HepG2 (cell line): ENCODE data around the gene MTSS2. TPM values are rescaled to one million over a fixed set of nuclear protein-coding genes. Genes with fewer than 3 reads are reported as not detected.

Experiments
- BRF2 ChIP-seq: sonication (generic); formaldehyde crosslinking; IDR thresholded peaks from 2 replicates; pipeline ENCODE4 v1.8.1; 2022; ENCODE audit warnings: mild to moderate bottlenecking, missing genetic modification reagents
- CCAR2 ChIP-seq: fragments of 200-400 bp; formaldehyde crosslinking; optimal IDR thresholded peaks from 2 replicates; pipeline ENCODE3; 2018; ENCODE audit warnings: low read depth, mild to moderate bottlenecking, low read length, moderate library complexity
- CHD4 ChIP-seq: fragments of 200-600 bp; sonication (generic); IDR thresholded peaks from 2 replicates; pipeline ENCODE4 v1.7.0; 2017; ENCODE audit warnings: mild to moderate bottlenecking, low read length, borderline replicate concordance
- FOXO1 ChIP-seq: sonication (generic); formaldehyde crosslinking; IDR thresholded peaks from 2 replicates; pipeline ENCODE4 v1.4.0; 2020; ENCODE audit warnings: missing genetic modification reagents
- HMG20A ChIP-seq: IDR thresholded peaks from 2 replicates; pipeline ENCODE4 v1.6.1; 2016; ENCODE audit warnings: borderline replicate concordance
- ISX ChIP-seq: sonication (generic); formaldehyde crosslinking; conservative IDR thresholded peaks from 2 replicates; pipeline ENCODE4 v1.5.0; 2020; ENCODE audit warnings: missing genetic modification reagents
- NCOR1 ChIP-seq: fragments of 200-600 bp; sonication (generic); IDR thresholded peaks from 2 replicates; pipeline ENCODE4 v1.7.0; 2017; ENCODE audit warnings: antibody characterized with exemption, low read length, borderline replicate concordance
- POLR2G ChIP-seq: fragments of 200-400 bp; formaldehyde crosslinking; IDR thresholded peaks from 2 replicates; pipeline ENCODE4 v1.6.1; 2018; ENCODE audit warnings: mild to moderate bottlenecking, low read depth, low read length, moderate library complexity
- PRPF4 ChIP-seq: fragments of 200-400 bp; formaldehyde crosslinking; IDR thresholded peaks from 2 replicates; pipeline ENCODE4 v1.6.1; 2016; ENCODE audit warnings: low read length, low read depth; ENCODE audit not compliant: poor library complexity, severe bottlenecking
- RBM39 ChIP-seq: fragments of 200-400 bp; formaldehyde crosslinking; IDR thresholded peaks from one replicate; pipeline ENCODE4 v1.6.1; 2018; ENCODE audit warnings: antibody characterized with exemption, mild to moderate bottlenecking, low read depth, low read length; ENCODE audit not compliant: poor library complexity, severe bottlenecking
- SALL1 ChIP-seq: sonication (generic); formaldehyde crosslinking; IDR thresholded peaks from 2 replicates; pipeline ENCODE4 v1.8.0; 2022; ENCODE audit warnings: mild to moderate bottlenecking, missing genetic modification reagents
- SAP130 ChIP-seq: IDR thresholded peaks from 2 replicates; pipeline ENCODE4 v1.6.1; 2016; ENCODE audit warnings: low read depth
- SIX4 ChIP-seq: sonication (generic); formaldehyde crosslinking; IDR thresholded peaks from 2 replicates; pipeline ENCODE4 v1.4.0; 2020; ENCODE audit warnings: missing genetic modification reagents
- TOE1 ChIP-seq: sonication (generic); formaldehyde crosslinking; IDR thresholded peaks from 2 replicates; pipeline ENCODE4 v1.4.0; 2020; ENCODE audit warnings: mild to moderate bottlenecking, missing genetic modification reagents
- ZNF225 ChIP-seq: sonication (generic); formaldehyde crosslinking; IDR thresholded peaks from 2 replicates; pipeline ENCODE4 v1.4.0; 2020; ENCODE audit warnings: mild to moderate bottlenecking, missing genetic modification reagents
- ZNF230 ChIP-seq: sonication (generic); formaldehyde crosslinking; IDR thresholded peaks from 2 replicates; pipeline ENCODE4 v1.4.0; 2020; ENCODE audit warnings: mild to moderate bottlenecking, missing genetic modification reagents
- ZNF367 ChIP-seq: sonication (generic); formaldehyde crosslinking; IDR thresholded peaks from 2 replicates; pipeline ENCODE4 v1.4.0; 2020; ENCODE audit warnings: missing genetic modification reagents, borderline replicate concordance
- ZNF678 ChIP-seq: sonication (generic); formaldehyde crosslinking; IDR thresholded peaks from 2 replicates; pipeline ENCODE4 v1.4.0; 2020; ENCODE audit warnings: mild to moderate bottlenecking, missing genetic modification reagents
- ZNF709 ChIP-seq: sonication (generic); formaldehyde crosslinking; IDR thresholded peaks from 2 replicates; pipeline ENCODE4 v1.5.0; 2020; ENCODE audit warnings: mild to moderate bottlenecking, missing genetic modification reagents
- polyA plus RNA-seq, 8 experiments: library from polyadenylated mRNA; depleted of rRNA in 3 of 8; stranded (reverse) in 7 of 8; unstranded in 1 of 8; fragments of >200 nt; fragmentation: Illumina TruSeq in 4 of 8; extraction: Trizol in 4 of 8; gene quantifications; 2 replicates each; pipeline versions ENCODE4 v1.2.1 to v1.2.3, GENCODE V29; 2011 to 2016; ENCODE audit warnings: low read depth in 4 of 8, missing spikeins in 1 of 8, mixed read lengths in 1 of 8; ENCODE audit not compliant: insufficient read depth in 1 of 8
- total RNA-seq, 5 experiments: library from RNA; depleted of rRNA; stranded (reverse); fragments of >200 nt; fragmentation: Illumina TruSeq; extraction: Trizol; gene quantifications; 2 replicates each; pipeline ENCODE4 v1.2.3, GENCODE V29; 2016; ENCODE audit warnings: low read depth in 1 of 5
- TF ChIP-seq, protein P1 (sequence below): sonication (generic); formaldehyde crosslinking; IDR thresholded peaks from 2 replicates; pipeline ENCODE4 v1.4.0; 2020; ENCODE audit warnings: missing genetic modification reagents
- TF ChIP-seq, protein P2 (sequence below): sonication (generic); formaldehyde crosslinking; IDR thresholded peaks from 2 replicates; pipeline ENCODE4 v1.9.0; 2021; ENCODE audit warnings: missing genetic modification reagents, borderline replicate concordance
- TF ChIP-seq, protein P3 (sequence below): sonication (generic); formaldehyde crosslinking; IDR thresholded peaks from 2 replicates; pipeline ENCODE4 v1.4.0; 2020; ENCODE audit warnings: missing genetic modification reagents

Gene MTSS2
- total and polyA plus RNA-seq, 2 of the 13 experiments (the other 11 are each of a cell fraction or from before 2014, with no cell fraction given) = 132 to 242 TPM

DNA sequence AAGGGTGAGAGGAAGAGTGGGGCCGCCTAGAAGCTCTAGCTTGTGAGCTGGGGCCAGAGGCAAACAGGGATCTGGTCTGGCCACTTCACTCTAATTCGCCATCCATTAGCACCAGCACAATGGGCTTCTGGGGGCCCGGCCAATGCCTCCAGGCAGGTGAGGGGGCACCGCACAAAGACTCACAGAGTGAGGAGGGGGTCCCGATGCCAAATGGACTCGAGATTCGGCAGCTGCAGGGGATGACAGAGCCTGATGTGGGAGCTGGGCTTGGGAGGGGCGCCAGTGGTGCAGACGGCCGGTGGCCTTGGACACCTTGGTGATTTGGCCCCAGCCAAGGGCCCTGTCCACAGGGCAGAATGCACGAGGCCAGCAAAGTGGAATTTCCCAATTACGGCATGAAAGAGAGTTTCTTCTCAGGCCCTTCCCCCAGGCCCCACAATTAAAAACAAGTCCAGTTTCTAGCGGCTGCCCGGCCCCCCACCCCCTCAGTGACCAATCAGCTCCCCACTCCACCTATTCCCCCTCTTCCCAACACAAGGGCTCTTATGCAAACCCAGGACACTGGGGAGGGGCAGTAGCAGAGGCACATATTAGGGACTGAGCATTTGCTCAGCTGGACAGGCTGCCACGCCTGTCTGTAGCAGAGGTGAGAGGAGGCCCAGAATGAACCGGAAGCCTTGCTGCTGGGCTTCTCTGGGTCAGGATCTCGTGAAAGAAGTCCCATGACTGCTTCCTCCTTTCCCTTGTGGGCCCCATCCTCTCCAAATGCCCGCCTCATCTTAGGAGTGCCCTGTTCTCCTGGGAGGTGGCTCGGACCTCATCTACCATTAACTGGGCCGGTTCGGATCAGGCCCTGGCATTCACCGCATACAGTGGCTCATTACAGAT, 39.4 kb upstream of the MTSS2 start (continued):
- TF ChIP-seq, protein P1, sequence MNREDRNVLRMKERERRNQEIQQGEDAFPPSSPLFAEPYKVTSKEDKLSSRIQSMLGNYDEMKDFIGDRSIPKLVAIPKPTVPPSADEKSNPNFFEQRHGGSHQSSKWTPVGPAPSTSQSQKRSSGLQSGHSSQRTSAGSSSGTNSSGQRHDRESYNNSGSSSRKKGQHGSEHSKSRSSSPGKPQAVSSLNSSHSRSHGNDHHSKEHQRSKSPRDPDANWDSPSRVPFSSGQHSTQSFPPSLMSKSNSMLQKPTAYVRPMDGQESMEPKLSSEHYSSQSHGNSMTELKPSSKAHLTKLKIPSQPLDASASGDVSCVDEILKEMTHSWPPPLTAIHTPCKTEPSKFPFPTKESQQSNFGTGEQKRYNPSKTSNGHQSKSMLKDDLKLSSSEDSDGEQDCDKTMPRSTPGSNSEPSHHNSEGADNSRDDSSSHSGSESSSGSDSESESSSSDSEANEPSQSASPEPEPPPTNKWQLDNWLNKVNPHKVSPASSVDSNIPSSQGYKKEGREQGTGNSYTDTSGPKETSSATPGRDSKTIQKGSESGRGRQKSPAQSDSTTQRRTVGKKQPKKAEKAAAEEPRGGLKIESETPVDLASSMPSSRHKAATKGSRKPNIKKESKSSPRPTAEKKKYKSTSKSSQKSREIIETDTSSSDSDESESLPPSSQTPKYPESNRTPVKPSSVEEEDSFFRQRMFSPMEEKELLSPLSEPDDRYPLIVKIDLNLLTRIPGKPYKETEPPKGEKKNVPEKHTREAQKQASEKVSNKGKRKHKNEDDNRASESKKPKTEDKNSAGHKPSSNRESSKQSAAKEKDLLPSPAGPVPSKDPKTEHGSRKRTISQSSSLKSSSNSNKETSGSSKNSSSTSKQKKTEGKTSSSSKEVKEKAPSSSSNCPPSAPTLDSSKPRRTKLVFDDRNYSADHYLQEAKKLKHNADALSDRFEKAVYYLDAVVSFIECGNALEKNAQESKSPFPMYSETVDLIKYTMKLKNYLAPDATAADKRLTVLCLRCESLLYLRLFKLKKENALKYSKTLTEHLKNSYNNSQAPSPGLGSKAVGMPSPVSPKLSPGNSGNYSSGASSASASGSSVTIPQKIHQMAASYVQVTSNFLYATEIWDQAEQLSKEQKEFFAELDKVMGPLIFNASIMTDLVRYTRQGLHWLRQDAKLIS (CRISPR knock-in tag) = peak; percentile 69; the same call in 1 of the 2 replicates
- TF ChIP-seq ZNF367 (CRISPR knock-in tag) = peak; percentile 91
- peak; percentile 89; the same call in 1 of the 2 replicates for TF ChIP-seq CHD4
- TF ChIP-seq TOE1 = peak; percentile 17; the same call in 1 of the 2 replicates
- peak; percentile 83 for TF ChIP-seq RBM39
- TF ChIP-seq SAP130 (CRISPR knock-in tag) = peak; percentile 96
- peak; percentile 93 for TF ChIP-seq POLR2G
- peak; percentile 84 for TF ChIP-seq SIX4 (CRISPR knock-in tag)
- TF ChIP-seq, protein P2, sequence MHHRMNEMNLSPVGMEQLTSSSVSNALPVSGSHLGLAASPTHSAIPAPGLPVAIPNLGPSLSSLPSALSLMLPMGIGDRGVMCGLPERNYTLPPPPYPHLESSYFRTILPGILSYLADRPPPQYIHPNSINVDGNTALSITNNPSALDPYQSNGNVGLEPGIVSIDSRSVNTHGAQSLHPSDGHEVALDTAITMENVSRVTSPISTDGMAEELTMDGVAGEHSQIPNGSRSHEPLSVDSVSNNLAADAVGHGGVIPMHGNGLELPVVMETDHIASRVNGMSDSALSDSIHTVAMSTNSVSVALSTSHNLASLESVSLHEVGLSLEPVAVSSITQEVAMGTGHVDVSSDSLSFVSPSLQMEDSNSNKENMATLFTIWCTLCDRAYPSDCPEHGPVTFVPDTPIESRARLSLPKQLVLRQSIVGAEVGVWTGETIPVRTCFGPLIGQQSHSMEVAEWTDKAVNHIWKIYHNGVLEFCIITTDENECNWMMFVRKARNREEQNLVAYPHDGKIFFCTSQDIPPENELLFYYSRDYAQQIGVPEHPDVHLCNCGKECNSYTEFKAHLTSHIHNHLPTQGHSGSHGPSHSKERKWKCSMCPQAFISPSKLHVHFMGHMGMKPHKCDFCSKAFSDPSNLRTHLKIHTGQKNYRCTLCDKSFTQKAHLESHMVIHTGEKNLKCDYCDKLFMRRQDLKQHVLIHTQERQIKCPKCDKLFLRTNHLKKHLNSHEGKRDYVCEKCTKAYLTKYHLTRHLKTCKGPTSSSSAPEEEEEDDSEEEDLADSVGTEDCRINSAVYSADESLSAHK (CRISPR knock-in tag) = peak; percentile 91; the same call in 1 of the 2 replicates
- TF ChIP-seq FOXO1 (CRISPR knock-in tag) = peak; percentile 87
- 0 out of 2 replicates have a peak, but pooled peaks have one; percentile 54 for TF ChIP-seq ZNF678 (CRISPR knock-in tag)
- peak; percentile 15 for TF ChIP-seq PRPF4
- peak; percentile 12; the same call in 1 of the 2 replicates for TF ChIP-seq ISX
- TF ChIP-seq, protein P3, sequence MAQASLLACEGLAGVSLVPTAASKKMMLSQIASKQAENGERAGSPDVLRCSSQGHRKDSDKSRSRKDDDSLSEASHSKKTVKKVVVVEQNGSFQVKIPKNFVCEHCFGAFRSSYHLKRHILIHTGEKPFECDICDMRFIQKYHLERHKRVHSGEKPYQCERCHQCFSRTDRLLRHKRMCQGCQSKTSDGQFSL (CRISPR knock-in tag) = peak; percentile 80
- TF ChIP-seq SALL1 (CRISPR knock-in tag) = peak; percentile 70
- no peak for TF ChIP-seq CCAR2
- peak; percentile 42; the same call in 1 of the 2 replicates for TF ChIP-seq ZNF225 (CRISPR knock-in tag)
- TF ChIP-seq NCOR1 = peak; percentile 90
- TF ChIP-seq ZNF709 (CRISPR knock-in tag) = no peak
- TF ChIP-seq ZNF230 (CRISPR knock-in tag) = peak; percentile 91; the same call in 1 of the 2 replicates
- TF ChIP-seq BRF2 (CRISPR knock-in tag) = peak; percentile 89
- TF ChIP-seq HMG20A (CRISPR knock-in tag) = peak; percentile 66; the same call in 1 of the 2 replicates
